Neural cell (in vitro differentiated cells): ENCODE data around the gene TMEM89.

Experiments used
- CTCF ChIP-seq: fragments of 450-650 bp; IDR thresholded peaks from 2 replicates; pipeline ENCODE4 v1.5.1; 2014; ENCODE audit warnings: antibody characterized with exemption, mild to moderate bottlenecking, moderate library complexity; ENCODE audit not compliant: poor library complexity, severe bottlenecking
- POLR2AphosphoS5 ChIP-seq: IDR thresholded peaks from 2 replicates; pipeline ENCODE4 v1.6.1; 2012

GRCh38 chr3:48624767-48625166 lies 3.2 kb upstream of the TMEM89 start:
- TF ChIP-seq CTCF (no peak), POLR2AphosphoS5 (no peak)
